B cell (primary cell): ENCODE data around the gene RBM4B. TPM values are rescaled to one million over a fixed set of nuclear protein-coding genes. Genes with fewer than 3 reads are reported as not detected.

ENCODE experiments used
- ATAC-seq: fragments of 200-7000 bp; cut with Tn5 transposase; one replicate; pipeline ENCODE4 v1.10.0; 2021; ENCODE audit warnings: low read depth, mild to moderate bottlenecking, moderate number of reproducible peaks, moderate library complexity
- CTCF ChIA-PET: fragments of 350-600 bp; sonication (Branson Sonifier 250); formaldehyde crosslinking; loops from one replicate; lab custom pipeline; 2021; ENCODE audit warnings: antibody characterized with exemption, inconsistent platforms; lab: Charles Lee
- POLR2A ChIA-PET: fragments of 350-600 bp; sonication (Branson Sonifier 250); formaldehyde crosslinking; loops from one replicate; lab custom pipeline; 2021; ENCODE audit warnings: antibody characterized with exemption; lab: Charles Lee
- DNase-seq: peaks from one replicate; pipeline ENCODE4 v3.0.0; 2013
- H2AFZ ChIP-seq: 2 replicates; pipeline ENCODE4 v1.6.1; 2012; ENCODE audit warnings: mild to moderate bottlenecking, low read depth, low read length; ENCODE audit not compliant: insufficient read depth, poor library complexity, severe bottlenecking
- H3K27ac ChIP-seq, 2 donors: 1 replicate in 1 of 2; 2 replicates in 1 of 2; pipeline ENCODE4 v1.5.1; 2012 to 2013; ENCODE audit warnings: low read length in 2 of 2, mild to moderate bottlenecking in 2 of 2, moderate library complexity in 1 of 2
- H3K27me3 ChIP-seq, 4 experiments: fragments of 200-600 bp in 1 of 4; sonication (generic) in 1 of 4; replicated peaks in 1 of 4; 1 replicate in 2 of 4; 2 replicates in 2 of 4; pipeline versions ENCODE4 v1.6.1 to v1.7.0; 2013 to 2016; ENCODE audit warnings: low read length in 3 of 4, mild to moderate bottlenecking in 2 of 4, mixed read lengths in 1 of 4, moderate library complexity in 1 of 4; ENCODE audit not compliant: insufficient read depth in 4 of 4, control insufficient read depth in 3 of 4; ENCODE audit errors: control extremely low read depth in 1 of 4
- H3K36me3 ChIP-seq, 2 experiments: replicated peaks in 1 of 2; 1 replicate in 1 of 2; 2 replicates in 1 of 2; pipeline versions ENCODE4 v1.6.1 to v1.7.1; 2013; ENCODE audit warnings: low read length in 1 of 2; ENCODE audit not compliant: insufficient read depth in 2 of 2, control insufficient read depth in 1 of 2; ENCODE audit errors: control extremely low read depth in 1 of 2, extremely low read depth in 1 of 2
- H3K4me1 ChIP-seq, 2 donors: fragments of 200-600 bp in 1 of 2; sonication (generic) in 1 of 2; 1 replicate in 1 of 2; 2 replicates in 1 of 2; pipeline versions ENCODE4 v1.5.1 to v1.6.1; 2013 to 2017; ENCODE audit warnings: low read length in 2 of 2; ENCODE audit not compliant: control insufficient read depth in 2 of 2, insufficient read depth in 2 of 2
- H3K4me2 ChIP-seq: replicated peaks from 2 replicates; pipeline ENCODE3; 2012; ENCODE audit warnings: mild to moderate bottlenecking, low read depth, low read length; ENCODE audit not compliant: poor library complexity, severe bottlenecking
- H3K4me3 ChIP-seq, 5 experiments: fragments of 200-600 bp in 1 of 5; sonication (generic) in 1 of 5; 1 replicate in 3 of 5; 2 replicates in 2 of 5; pipeline versions ENCODE4 v1.5.1 to v1.7.0; 2011 to 2016; ENCODE audit warnings: low read length in 4 of 5, mild to moderate bottlenecking in 4 of 5, low read depth in 2 of 5, control low read depth in 1 of 5, moderate library complexity in 1 of 5; ENCODE audit not compliant: insufficient read depth in 1 of 5; ENCODE audit errors: control extremely low read depth in 1 of 5, extremely low read depth in 1 of 5
- H3K79me2 ChIP-seq: fragments of 200-600 bp; sonication (generic); one replicate; pipeline ENCODE4 v1.6.0; 2016; ENCODE audit warnings: low read length; ENCODE audit not compliant: control insufficient read depth, insufficient read depth
- H3K9ac ChIP-seq: fragments of 200-600 bp; sonication (generic); 2 replicates; pipeline ENCODE4 v1.6.1; 2017; ENCODE audit warnings: mild to moderate bottlenecking, low read length, moderate library complexity
- H3K9me3 ChIP-seq, 3 donors: one replicate each; pipeline versions ENCODE4 v1.6.1 to v1.7.1; 2013; ENCODE audit warnings: low read length in 2 of 3; ENCODE audit not compliant: control insufficient read depth in 2 of 3, insufficient read depth in 1 of 3; ENCODE audit errors: control extremely low read depth in 1 of 3
- H4K20me1 ChIP-seq: 2 replicates; pipeline ENCODE4 v1.6.0; 2012; ENCODE audit warnings: mild to moderate bottlenecking, low read length; ENCODE audit not compliant: insufficient read depth, control insufficient read depth, poor library complexity, severe bottlenecking
- H3K27ac Mint-ChIP-seq: one replicate; pipeline ENCODE4 v1.8.0; 2021; ENCODE audit warnings: mixed read lengths
- H3K27me3 Mint-ChIP-seq: one replicate; pipeline ENCODE4 v1.8.0; 2021; ENCODE audit warnings: mixed read lengths
- H3K4me1 Mint-ChIP-seq: one replicate; pipeline ENCODE4 v1.8.0; 2021; ENCODE audit warnings: mixed read lengths
- H3K4me3 Mint-ChIP-seq: one replicate; pipeline ENCODE4 v1.8.0; 2021; ENCODE audit warnings: mixed read lengths
- H3K9me3 Mint-ChIP-seq: one replicate; pipeline ENCODE4 v1.8.0; 2022; ENCODE audit warnings: mixed read lengths; ENCODE audit not compliant: insufficient read depth
- CTCF ChIP-seq: fragments of 200-600 bp; IDR thresholded peaks from one replicate; pipeline ENCODE4 v1.8.0; 2022; ENCODE audit warnings: antibody characterized with exemption, mild to moderate bottlenecking
- EZH2 ChIP-seq: IDR thresholded peaks from 2 replicates; pipeline ENCODE4 v1.6.1; 2012; ENCODE audit warnings: borderline replicate concordance, low read depth, mild to moderate bottlenecking, moderate library complexity, low read length; ENCODE audit not compliant: insufficient read depth, poor library complexity, severe bottlenecking
- WGBS: methylation state at CpG from one replicate; pipeline ENCODE4 v1.1.5; 2013; ENCODE audit warnings: missing lambda C conversion rate; ENCODE audit not compliant: insufficient coverage; 5-methylcytosine and 5-hydroxymethylcytosine counted together
- intact Hi-C: fragments of 100-400 bp; cut with micrococcal nuclease; formaldehyde crosslinking; loops from one replicate; pipeline ENCODE4 v1.10.0; 2022
- polyA plus RNA-seq: library from polyadenylated mRNA; depleted of rRNA; stranded (reverse); fragments of >200 nt; gene quantifications from 2 replicates; pipeline ENCODE4 v1.2.3, GENCODE V29; 2012
- total RNA-seq, 2 donors: library from RNA; stranded (reverse); fragments of 120-200 nt in 1 of 2; gene quantifications; 1 replicate in 1 of 2; 2 replicates in 1 of 2; pipeline versions ENCODE4 v1.2.3 to v1.2.4, GENCODE V29; 2013 to 2022

Gene RBM4B
- total and polyA plus RNA-seq, 2 donors (not counting 1 experiment from before 2014, with no cell fraction given), result 33.2 to 61.3 TPM

GRCh38 chr11:66716996-66717395 lies 39.3 kb upstream of the RBM4B start:
- no peak for ATAC-seq
- CTCF ChIA-PET, result interaction anchor here (0.7 to 1.5 kb wide), 2 partner anchors 9 to 23 kb away, joined by 3 read pairs; no protein-coding TSS in a partner anchor
- 47% methylated on average over 3 of the region's 3 CpGs for WGBS
- Histone ChIP-seq H3K27me3 (peaks cover 0 to 17% (median 0%) of the 10 kb centered on the region in 4 experiments), H2AFZ (no peak overlapping the region), H4K20me1 (no peaks in the 10 kb centered on the region), H3K9me3 (no peaks in the 10 kb centered on the region), H3K4me3 (no peak overlapping the region), H3K4me1 (no peaks in the 10 kb centered on the region), H3K4me2 (no peak overlapping the region), H3K27ac (no peak overlapping the region), H3K79me2 (no peaks in the 10 kb centered on the region), H3K9ac (no peak overlapping the region), H3K36me3 (no peaks in the 10 kb centered on the region)
- Mint-ChIP-seq H3K9me3 (no peaks in the 10 kb centered on the region), H3K4me3 (no peak overlapping the region), H3K27me3 (peaks cover 32% of the 10 kb centered on the region), H3K4me1 (no peaks in the 10 kb centered on the region), H3K27ac (no peak overlapping the region)
- intact Hi-C loops, result no loop called here
- no peak for DNase-seq
- TF ChIP-seq CTCF (no peak), EZH2 (no peak)
- POLR2A ChIA-PET, result no interaction called here

GRCh38 chr11:66715346-66716085 lies 37.8 kb upstream of the RBM4B start:
- Histone ChIP-seq H3K4me2 (no peak overlapping the region), H2AFZ (no peak overlapping the region), H3K9me3 (no peaks in the 10 kb centered on the region), H3K4me3 (no peak overlapping the region), H3K27ac (no peak overlapping the region), H3K9ac (no peak overlapping the region), H3K27me3 (peaks cover 0 to 17% (median 0%) of the 10 kb centered on the region in 4 experiments), H3K36me3 (no peaks in the 10 kb centered on the region), H3K4me1 (no peaks in the 10 kb centered on the region), H3K79me2 (no peaks in the 10 kb centered on the region), H4K20me1 (no peaks in the 10 kb centered on the region)
- no peak overlapping the region for H3K4me3 Mint-ChIP-seq
- ChIA-PET POLR2A (no interaction called here), CTCF (interaction anchor here (0.6 to 1.5 kb wide), 2 partner anchors 10 to 1417 kb away, joined by 3 read pairs; no protein-coding TSS in a partner anchor)
- DNase-seq (no peak), ATAC-seq (no peak)
- peaks cover 27% of the 10 kb centered on the region for H3K27me3 Mint-ChIP-seq
- no peaks in the 10 kb centered on the region for H3K4me1 Mint-ChIP-seq
- intact Hi-C loops, result no loop called here
- TF ChIP-seq CTCF, result no peak
- TF ChIP-seq EZH2, result no peak
- 91% methylated on average over 13 of the region's 19 CpGs for WGBS
- no peaks in the 10 kb centered on the region for H3K9me3 Mint-ChIP-seq
- H3K27ac Mint-ChIP-seq, result no peak overlapping the region
